HUDEP-2 (cell line): Measurements from ENCODE around the gene ODF2.

Experiments
- DNase-seq, 76 experiments: peaks; one replicate each; lab custom pipeline; 2025; ENCODE audit not compliant: unreplicated experiment in 76 of 76; lab: John Stamatoyannopoulos, UW

ODF2 gene

DNA sequence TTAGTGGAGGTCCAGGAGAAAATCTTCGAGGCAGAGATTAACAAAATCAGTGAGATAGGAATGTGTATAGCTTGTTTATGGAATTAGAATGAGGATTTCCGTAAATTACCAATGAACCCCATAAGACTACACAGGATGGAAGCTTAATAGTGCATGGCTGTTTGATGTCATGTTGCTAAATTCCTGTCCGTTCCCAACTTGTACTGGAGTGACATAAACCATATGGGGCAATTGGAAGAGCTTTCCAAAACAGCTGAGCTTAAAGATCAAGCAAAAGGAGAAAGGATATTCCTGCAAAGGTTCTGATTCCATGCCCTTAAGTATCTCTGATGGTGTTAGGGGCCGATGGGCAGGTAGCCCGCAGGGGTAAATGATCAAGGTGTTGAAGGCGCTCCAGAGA is 66.2 kb downstream of the ODF2 start:
- DNase-seq: no peak

DNA sequence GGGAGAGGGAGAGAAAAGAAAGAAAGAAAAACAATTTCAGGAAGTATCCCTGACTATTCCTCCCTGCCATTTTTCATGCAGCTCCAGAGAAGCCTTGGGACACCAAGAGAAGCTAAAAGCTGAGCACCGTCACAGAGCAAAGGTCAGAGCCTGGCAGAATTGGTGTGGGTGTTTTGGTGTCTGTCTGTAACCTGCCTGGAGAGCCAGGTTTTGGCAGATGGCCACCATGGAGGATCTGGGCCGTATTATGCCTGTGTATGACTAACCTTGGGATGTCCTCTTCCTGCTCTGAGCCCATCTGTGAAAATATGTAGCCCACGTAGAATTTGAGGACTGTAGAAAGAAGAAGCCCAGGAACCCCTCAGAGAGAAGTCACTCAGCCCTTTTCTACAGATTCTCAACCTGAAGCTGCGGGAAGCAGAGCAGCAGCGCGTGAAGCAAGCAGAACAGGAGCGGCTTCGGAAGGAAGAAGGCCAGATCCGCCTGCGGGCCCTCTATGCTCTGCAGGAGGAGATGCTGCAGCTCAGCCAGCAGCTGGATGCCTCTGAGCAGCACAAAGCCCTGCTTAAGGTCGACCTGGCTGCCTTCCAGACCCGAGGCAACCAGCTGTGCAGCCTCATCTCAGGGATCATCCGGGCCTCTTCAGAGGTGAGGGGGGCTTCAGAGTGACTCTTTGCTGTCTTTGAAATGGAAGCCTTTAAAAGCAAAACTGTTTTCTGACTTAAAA is 67.6 kb downstream of the ODF2 start:
- DNase-seq: no peak

DNA sequence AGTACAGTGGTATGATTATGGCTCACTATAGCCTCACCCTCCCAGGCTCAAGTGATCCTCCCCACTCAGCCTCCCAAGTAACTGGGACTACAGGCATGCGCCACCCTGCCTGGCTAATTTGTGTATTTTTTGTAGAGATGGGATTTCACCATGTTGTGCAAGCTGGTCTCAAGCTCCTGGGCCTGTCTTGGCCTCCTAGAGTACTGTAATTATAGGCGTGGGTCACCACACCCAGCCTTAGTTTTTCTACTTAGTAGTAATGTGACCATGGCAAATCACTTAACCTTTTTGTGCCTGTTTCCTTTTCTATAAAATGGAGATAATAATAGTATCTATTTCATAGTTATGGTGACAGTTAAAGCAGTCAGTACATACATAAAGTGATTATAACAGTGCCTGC is 70.9 kb downstream of the ODF2 start:
- no peak for DNase-seq

DNA sequence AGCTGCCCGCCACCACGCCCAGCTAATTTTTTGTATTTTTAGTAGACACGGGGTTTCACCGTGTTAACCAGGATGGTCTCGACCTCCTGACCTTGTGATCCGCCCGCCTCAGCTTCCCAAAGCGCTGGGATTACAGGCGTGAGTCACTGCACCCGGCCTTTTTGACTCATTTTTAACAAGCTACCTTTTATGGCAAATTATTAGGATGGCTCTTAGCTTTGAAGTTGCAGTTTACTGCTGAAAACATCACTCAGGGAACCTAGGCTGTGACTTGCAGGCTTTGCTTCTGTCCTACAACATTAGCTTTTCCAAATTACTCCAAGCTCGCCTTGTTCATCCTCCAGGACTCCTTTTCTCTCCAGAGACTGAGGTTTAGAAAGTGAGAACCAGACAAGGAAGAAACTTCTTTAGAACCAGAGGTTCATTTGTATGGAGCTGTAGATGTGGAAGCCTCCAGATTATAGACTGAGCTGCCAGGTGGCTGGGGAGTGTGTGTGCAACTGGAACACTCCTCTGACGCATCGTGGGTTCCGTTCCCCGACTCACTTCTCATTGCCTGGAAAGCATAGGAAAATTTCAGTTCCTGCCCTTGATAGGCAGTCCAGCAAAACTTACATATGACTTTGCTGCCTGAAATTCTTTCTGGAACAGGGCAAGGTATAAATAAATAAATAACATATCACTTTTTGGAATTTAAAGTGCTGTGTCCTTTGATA is 72.8 kb downstream of the ODF2 start:
- no peak for DNase-seq

DNA sequence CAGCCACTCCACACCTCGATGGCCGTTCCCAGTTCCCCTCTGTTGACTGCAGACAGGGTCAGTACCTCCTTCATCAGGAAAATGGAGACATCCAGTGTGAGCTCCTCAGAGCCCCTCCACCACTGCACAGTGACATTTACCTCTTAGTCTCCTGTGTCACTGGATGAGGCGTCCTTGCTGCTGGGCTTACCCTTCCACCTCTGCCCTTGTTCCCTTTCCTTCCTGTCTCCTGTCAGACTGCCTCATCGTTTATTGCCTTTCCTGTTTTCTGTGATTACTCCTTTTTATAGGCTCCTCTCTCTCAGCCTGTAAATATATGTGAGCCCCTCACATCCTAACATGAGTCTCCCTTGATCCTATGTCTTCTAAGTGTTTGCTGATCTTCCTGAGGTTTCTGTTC is 73.4 kb downstream of the ODF2 start:
- no peak for DNase-seq

DNA sequence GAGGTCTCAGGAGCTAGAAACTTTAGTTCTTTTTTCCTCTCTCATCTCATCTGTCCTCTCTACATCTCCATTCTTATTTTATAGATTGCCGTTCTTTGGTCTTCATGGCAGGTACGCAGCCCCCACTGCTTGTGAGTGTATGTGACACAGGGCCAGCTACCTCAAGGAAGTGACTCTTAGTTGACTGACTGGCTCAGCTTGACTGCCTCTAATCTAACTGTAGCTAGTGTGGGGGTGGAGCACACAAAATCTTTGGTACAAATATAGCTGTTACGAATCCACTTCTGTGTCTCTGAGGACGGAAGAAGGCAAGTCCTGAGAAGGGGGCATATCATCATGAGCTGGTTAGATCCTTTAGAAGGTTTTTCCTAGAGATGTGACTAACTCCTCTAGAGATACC is 76.8 kb downstream of the ODF2 start:
- DNase-seq: no peak

DNA sequence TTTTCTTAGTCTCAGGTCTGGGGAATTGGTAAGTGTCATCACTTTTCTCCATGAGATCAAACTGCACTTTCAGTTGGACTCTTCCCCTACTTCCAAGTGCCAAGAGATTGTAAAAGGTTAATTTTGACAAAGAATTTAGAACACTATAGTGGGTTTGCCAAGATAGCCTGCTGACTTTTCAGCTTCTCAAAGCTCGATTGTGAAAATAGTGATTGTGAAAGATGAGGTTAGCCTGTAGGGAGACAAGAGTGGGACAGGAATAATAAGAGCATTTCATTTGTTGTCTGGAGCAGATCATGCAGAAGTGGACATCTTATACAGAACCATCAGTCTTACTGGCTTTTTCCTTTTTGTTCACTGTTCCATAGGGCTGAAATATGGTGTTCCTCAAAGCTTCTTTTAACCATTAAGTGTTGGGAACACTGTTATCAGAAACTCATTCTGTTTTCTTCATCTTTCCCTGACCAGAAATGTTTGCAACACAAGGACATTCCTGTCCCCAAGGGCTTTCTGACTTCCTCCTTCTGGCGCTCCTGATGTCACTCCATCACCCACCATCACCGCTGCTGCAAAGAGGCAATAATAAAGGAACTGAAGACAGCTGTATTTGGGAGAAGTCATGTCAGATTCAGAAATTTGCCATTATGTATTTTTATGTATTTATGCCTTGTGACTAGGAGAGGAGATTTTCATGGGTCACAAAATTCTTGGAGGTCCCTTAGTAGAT is 85.0 kb downstream of the ODF2 start:
- DNase-seq: no peak

DNA sequence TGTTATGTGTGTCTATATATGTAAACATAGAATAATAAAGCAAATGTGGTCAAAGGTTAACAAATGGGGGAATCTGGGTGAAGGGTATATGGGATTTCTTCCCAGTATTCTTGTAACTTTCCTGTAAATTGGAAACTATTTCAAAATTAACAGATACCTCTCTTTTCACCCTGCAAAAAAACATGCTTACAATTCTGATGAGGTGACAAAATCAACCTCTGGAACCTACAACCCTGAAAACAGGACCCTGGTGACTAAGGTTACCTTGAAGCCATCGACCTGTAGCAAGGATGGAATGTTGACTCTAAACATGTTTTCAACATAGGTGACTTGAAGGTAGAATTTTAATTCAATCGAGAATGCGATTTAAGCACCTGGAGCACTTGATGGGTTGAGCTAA is 90.7 kb downstream of the ODF2 start:
- DNase-seq: no peak

DNA sequence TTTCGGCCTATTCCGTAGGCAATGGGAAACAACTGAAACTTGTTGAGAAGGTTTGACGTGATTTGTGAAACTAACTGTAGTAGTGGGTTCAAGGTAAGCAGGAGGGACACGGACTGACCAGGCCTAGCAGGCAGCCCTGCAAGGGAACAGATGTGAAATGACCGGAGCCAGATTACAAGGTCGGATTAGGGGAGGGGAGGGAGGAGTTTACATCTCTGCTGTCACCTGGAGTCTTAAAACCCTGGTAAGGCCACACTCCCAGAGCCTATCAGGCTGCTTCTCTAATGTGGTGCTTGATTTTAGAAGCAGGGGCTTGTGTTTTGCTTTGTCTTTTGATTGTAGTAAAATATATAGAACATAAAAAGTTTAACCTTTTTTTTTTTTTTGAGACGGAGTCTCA is 93.1 kb downstream of the ODF2 start:
- no peak for DNase-seq

DNA sequence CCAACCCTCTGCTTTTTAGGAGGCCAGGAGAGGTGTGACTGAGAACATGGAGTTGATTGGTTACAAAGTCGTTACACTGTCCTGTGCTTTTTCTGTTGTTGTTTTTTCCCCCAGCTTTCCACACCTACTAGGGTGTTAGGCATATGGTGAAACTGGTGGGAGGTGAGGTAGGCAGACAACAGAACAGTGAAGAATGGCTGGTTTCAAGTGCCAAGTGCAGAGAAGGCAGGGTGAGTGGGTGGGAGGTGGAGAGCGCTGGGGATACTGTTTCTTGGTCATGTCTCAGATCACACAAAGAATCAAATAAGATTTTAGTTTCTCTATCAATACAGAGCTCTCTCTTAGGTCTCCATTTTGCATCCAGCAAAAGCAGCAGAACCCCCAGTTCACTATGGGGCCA is 94.4 kb downstream of the ODF2 start:
- DNase-seq: no peak
